Ishikawa (cell line): Measurements from ENCODE around the gene RIOK3.

Source experiments
- TAF1 ChIP-seq: IDR thresholded peaks from 2 replicates; pipeline ENCODE4 v1.6.1; 2012; ENCODE audit warnings: low read depth, mild to moderate bottlenecking
- TCF12 ChIP-seq: IDR thresholded peaks from 2 replicates; pipeline ENCODE4 v1.6.1; 2012; ENCODE audit warnings: low read depth
- TEAD4 ChIP-seq: IDR thresholded peaks from 2 replicates; pipeline ENCODE4 v1.6.1; 2012

DNA sequence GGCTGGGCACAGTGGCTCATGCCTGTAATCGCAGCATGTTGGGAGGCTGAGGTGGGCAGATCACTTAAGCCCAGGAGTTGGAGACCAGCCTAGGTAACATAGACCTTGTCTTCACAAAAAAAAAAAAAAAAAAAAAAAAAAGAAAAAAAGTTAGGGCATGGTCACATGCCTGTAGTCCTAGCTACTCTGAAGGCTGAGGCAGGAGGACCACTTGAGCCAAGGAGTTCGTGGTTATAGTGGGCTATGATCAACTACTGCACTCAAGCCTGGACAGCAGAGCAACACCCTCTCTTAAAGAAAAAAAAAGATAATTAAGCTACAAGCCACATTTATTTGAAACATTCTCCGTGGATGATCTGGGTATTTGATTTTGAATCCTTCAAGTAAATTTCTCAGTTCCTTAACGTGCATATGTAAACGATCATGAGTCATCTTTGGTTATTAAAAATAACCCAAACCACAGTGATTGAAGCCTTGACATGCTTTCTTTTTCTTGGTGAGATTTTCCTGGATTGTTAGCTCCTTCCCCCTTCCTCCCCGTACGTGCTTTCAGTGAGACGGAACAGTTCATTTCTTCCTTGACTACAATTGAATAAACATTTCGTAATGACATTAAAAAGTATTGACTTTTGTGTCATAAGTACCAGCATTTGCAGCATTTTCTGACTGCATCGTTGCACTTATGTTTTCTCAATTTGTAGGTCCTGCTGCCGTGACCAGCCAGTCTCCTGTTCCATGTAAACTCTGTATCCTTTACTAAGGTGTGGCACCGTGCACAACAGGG lies 70.5 kb downstream of the RIOK3 start:
- no peak for TF ChIP-seq TEAD4
- TF ChIP-seq TAF1 = no peak
- no peak for TF ChIP-seq TCF12
